ENCODE data around the gene PSMC5.
A peak's percentile ranks its signal among the peaks of the same experiment; 100 is the strongest.
"Not testable (repeated sequence)": the region's sequence is repeated elsewhere in the genome, so short reads cannot be mapped to it uniquely, and the experiment has no call there.

Gene PSMC5

GRCh38 chr17:63827002-63827800, at the start of gene PSMC5, which contains the start of gene FTSJ3:
PSMC5 (plus strand) TSS chr17:63827431; CDS start chr17:63827491, 60 bp downstream.
FTSJ3 (minus strand) TSS chr17:63827663; CDS start chr17:63826902, 761 bp downstream.
- DNase-seq, result peak; percentile 92

- no peak for DNase-seq
Measured at GRCh38 chr17:63780507-63780906, 46.7 kb upstream of the PSMC5 start.

DNA sequence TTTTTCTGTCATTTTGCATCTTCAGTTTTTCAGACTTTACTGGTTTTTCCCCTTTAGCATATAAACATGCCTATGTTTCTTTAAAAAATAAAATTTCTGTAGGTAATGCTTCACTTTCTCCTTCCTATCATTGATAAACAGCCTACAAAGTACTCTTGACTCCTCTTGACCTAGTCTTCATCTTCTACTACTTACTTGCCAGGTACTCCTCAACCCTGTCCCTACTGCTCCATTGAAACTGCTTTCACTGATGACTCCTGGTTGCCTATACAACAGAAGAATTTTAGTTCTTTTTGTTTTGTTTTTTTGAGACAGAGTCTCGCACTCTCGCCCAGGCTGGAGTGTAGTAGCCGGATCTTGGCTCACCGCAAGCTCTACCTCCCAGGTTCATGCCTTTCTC, 46.3 kb upstream of the PSMC5 start:
- DNase-seq, result no peak

DNA sequence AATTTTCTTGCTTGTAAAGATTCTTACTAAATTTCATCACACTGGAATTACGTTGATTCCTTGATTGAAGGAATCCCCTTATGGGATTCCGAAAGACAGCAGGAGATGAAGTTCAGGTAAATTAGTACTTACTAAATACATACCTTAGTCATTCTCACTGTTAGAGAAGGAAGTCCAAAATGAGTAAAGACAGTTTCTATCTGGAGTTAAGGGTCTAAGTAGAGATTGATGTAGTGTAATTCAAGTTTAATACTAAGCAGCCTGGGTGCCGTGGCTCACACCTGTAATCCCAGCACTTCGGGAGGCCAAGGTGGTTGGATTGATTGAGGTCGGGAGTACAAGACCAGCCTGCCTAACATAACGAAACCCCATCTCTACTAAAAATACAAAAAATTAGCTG, 43.7 kb upstream of the PSMC5 start:
- no peak for DNase-seq

DNA sequence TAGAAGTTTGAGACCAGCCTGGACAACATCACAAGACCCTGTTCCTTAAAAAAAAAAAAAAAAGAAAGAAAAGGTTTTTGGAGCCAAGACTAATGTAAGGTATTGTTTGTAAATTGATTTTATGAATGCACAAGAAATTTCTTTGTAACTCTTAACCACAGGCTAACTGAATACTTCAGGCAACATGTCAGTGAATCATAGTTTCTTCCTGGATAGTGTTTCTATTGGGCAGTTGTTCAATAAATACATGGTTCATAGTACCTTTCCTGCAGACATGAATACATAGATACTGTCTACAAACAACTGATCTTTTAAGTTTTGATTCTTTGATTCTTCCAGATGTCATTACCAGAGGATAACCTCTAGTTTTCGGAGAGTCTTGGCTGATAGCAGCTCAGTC, 41.7 kb upstream of the PSMC5 start:
- no peak for DNase-seq

DNA sequence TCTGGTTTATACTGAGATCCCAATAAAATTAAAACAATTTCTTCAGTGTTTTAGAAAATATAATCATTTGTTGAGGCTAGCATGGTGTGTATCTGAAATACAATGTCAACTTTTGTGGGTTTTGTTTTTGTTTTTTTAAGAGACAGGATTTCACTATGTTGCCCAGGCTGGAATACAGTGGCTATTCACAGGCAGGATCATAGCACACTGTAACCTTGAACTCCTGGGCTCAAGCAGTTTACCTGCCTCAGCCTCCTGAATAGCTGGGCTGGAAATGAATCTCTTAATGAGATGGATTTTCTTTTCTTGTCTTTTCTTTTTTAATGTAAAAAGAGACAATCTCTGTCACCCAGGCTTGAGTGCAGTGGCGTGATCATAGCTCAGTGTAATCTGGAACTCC, 41.1 kb upstream of the PSMC5 start:
- no peak for DNase-seq

DNA sequence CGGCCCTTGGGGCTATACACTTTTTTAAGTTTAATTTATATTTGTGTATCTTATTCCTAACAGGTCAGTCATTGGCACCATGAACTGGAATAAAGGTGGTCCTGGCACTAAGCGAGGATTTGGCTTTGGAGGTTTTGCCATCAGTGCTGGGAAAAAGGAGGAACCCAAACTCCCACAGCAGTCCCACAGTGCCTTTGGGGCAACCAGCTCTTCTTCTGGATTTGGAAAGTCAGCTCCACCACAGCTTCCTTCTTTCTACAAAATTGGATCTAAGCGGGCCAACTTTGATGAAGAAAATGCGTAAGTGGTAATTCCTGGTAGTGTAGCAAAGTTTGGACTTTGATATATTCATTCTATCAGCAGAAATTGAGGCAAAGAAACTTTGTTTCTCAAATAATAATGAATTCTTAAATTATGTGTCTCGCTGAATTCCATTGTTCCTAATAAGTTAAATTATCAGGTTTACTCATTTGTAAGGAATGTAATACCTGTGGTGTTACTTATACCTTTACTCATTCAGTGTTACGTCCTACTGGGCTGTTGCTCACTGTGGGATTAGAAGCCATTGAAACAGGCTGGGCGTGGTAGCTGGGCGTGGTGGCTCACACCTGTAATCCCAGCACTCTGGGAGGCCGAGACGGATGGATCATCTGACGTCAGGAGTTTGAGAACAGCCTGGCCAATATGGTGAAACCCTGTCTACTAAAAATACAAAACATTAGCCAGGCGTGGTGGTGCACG, 40.1 kb upstream of the PSMC5 start:
- DNase-seq, result peak; percentile 59

DNA sequence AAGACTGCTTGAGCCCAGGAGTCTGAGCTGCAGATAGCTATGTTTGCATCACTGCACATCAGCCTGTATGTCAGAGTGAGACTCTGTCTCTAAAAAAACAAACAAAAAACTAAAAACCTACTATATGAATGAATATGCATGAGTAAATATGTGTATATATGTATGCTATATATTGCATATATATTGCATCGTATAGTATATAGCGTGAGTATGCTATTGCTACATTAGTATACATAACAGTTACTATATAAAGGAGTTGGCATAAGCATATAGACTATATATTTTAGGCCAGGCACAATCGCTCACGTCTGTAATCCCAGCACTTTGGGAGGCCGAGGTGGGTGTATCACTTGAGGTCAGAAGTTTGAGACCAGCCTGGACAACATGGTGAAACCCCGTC, 37.2 kb upstream of the PSMC5 start:
- DNase-seq, result no peak

GRCh38 chr17:63792055-63792729, 35.0 kb upstream of the PSMC5 start:
- DNase-seq, result no peak

- DNase-seq, result not testable (repeated sequence)
Measured at GRCh38 chr17:63796375-63796774, 30.9 kb upstream of the PSMC5 start.

DNA sequence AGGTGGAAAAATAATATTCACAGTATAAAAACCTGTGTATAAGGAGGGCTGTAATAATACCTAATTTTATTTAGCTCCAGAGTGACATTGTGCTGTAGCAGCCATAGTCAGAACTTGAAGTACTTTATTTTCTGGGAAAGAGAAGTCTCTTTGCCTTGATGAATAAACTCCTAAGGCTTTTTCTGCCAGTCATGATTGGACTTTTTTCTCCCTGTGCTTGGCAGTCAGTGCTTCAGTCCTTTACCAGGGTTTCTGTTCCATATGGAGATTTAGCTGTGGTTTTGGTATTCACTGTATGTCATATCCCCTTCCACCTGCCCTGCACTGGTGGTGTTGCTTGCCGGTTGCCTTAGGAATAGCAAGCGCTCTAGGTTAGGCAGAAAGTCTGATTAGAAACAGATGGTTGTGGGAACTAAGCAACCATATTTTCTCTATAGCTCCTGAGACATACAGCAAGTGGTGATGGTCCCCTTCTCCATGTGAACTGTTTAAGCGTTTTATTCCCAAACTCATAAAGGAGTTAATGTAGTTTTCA, 28.6 kb upstream of the PSMC5 start:
- DNase-seq, result no peak

- no peak for DNase-seq
Measured at GRCh38 chr17:63800783-63801182, 26.4 kb upstream of the PSMC5 start.

GRCh38 chr17:63804328-63804727, 22.9 kb upstream of the PSMC5 start:
- DNase-seq, result no peak

- no peak for DNase-seq
Measured at GRCh38 chr17:63805591-63805990, 21.6 kb upstream of the PSMC5 start.

GRCh38 chr17:63809970-63810369, 17.3 kb upstream of the PSMC5 start:
- DNase-seq, result peak; percentile 65

GRCh38 chr17:63816123-63816522, 11.1 kb upstream of the PSMC5 start:
- no peak for DNase-seq

DNA sequence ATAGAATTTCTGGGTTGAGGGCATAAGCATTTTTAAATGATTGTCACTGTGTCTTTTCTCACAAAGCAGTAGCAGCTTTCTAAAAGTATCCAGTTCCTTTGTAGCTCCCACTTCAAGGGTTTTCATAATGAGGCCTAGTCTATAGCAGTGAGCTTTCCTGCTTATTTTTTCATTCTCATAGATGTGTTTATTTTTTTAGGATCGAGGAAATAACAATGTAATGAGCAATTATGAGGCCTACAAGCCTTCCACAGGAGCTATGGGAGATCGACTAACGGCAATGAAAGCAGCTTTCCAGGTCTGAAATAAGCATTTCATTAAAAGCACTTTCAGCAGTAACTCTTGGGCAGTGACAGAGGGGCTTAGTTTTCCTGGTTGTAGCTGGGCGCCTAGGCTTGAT, 10.6 kb upstream of the PSMC5 start:
- DNase-seq, result no peak

- DNase-seq, result no peak
Measured at GRCh38 chr17:63817736-63818385, 9.4 kb upstream of the PSMC5 start.

DNA sequence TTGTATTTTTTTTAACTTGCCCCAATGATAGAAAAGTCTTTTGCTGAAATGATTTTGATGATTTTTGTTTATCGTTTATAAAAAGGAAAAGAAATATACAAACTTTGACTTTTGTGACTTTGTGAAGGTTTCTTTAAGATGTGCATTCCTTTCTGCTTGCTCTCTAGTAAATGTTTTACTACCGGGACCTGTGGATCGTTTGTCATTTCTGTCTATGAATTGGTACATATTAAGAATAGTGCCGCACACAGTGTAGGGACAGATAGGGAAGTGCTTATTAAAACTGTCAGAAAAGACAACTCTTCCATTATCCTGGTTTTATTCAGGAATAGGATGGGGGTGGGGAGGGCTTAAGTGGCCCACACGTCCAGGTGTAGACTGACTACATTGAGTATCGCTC, 8.1 kb upstream of the PSMC5 start:
- DNase-seq, result no peak

DNA sequence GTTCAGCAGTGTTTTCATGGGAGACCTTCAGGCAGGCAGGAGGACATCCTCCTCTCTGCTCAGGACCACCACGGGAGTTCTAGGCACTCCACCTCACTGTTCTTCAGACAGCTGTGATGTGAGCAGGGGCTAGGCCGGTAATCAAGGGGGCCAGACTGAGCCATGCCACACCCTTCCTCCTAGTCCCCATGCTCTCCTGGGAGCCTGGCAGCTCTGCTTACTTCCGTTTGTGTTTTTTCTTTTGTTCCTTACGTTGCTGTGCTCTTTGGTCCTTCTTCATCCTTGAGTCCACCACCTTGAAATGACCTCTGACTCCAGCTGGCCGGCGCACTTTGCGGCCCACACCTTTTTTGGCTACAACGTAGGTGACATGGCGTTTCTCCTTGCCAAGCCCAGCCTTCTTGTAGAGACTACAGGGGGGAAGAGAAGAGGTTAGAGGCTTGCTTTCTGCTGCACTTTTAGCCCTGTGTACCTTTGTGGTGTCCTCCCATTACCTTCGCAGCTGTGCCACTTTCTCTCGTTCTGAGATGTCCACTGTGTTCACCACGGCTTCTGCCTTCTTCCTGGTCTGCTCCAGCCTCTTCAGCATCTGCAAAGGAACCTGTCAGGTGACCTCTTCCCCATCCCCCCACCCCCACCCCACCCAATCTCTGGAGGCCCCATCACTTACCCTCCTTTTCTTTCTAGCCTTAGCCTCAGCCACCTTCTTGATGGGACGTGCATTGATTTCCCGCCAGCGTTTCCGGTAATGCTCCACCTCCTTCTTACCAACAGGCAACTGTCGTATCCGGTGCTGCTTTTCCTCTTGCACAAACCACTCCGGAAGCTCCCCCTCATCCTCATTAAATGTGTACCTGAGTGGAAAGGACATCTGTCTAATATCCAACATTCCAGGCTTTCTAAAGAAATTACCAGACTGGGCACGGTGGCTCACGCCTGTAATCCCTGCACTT, 7.4 kb upstream of the PSMC5 start:
- no peak for DNase-seq

GRCh38 chr17:63820963-63821561, 6.2 kb upstream of the PSMC5 start:
- no peak for DNase-seq

Data from MV-4-11 (cell line).